Ovary (tissue), 9 donors: ENCODE data around the gene YWHAG. TPM values are rescaled to one million over a fixed set of nuclear protein-coding genes. Genes with fewer than 3 reads are reported as not detected.
"Not testable (repeated sequence)": the region's sequence is repeated elsewhere in the genome, so short reads cannot be mapped to it uniquely, and the experiment has no call there.

Experiments
- DNase-seq, 5 donors: peaks; one replicate each; pipeline ENCODE4 v3.0.0-alpha.2; 2019 to 2020
- H3K27ac ChIP-seq, 2 donors: fragments of 200-600 bp; one replicate each; pipeline versions ENCODE4 v1.5.1 to v1.8.0; 2019 to 2022
- H3K27me3 ChIP-seq: fragments of 200-600 bp; one replicate; pipeline ENCODE4 v1.8.0; 2022
- H3K36me3 ChIP-seq: fragments of 200-600 bp; sonication (generic); one replicate; pipeline ENCODE4 v1.5.1; 2019
- H3K4me1 ChIP-seq: one replicate; pipeline ENCODE4 v1.8.1; 2013; ENCODE audit warnings: mild to moderate bottlenecking, moderate library complexity; ENCODE audit not compliant: insufficient read depth
- H3K4me3 ChIP-seq: fragments of 200-600 bp; sonication (generic); one replicate; pipeline ENCODE4 v1.5.1; 2017
- H3K9me3 ChIP-seq, 2 donors: fragments of 200-600 bp in 1 of 2; sonication (generic) in 1 of 2; one replicate each; pipeline versions ENCODE4 v1.5.1 to v1.8.1; 2013 to 2019; ENCODE audit warnings: mild to moderate bottlenecking in 1 of 2, moderate library complexity in 1 of 2
- EP300 ChIP-seq: sonication (generic); formaldehyde crosslinking; IDR thresholded peaks from one replicate; pipeline ENCODE4 v1.6.1; 2017; ENCODE audit warnings: antibody characterized with exemption
- POLR2A ChIP-seq: fragments of 450-650 bp; IDR thresholded peaks from one replicate; pipeline ENCODE4 v1.6.1; 2017; ENCODE audit warnings: antibody characterized with exemption, mild to moderate bottlenecking, moderate library complexity
- WGBS, 3 donors: extraction: QIAGEN DNeasy Blood & Tissue Kit in 1 of 3; methylation state at CpG; one replicate each; pipeline versions ENCODE4 v1.1.5 to v1.1.7; 2013 to 2017; 5-methylcytosine and 5-hydroxymethylcytosine counted together
- intact Hi-C, 4 donors: fragments of 100-400 bp; cut with DNase I; formaldehyde crosslinking; loops; one replicate each; pipeline versions ENCODE4 v1.11.0 to v1.15.1; 2022 to 2023
- polyA plus RNA-seq, 2 donors: library from polyadenylated mRNA; stranded (reverse); fragments of 200-250 nt in 1 of 2; fragments of 350-450 nt in 1 of 2; fragmentation: Illumina TruSeq in 1 of 2; extraction: RNeasy Lipid Tissue Mini Kit (QIAGEN cat#74804) in 1 of 2; gene quantifications; one replicate each; pipeline ENCODE4 v1.2.3, GENCODE V29; 2013 to 2014
- total RNA-seq, 7 donors: library from RNA; depleted of rRNA in 2 of 7; stranded (reverse); fragments of >200 nt in 2 of 7; fragmentation: NEBNext Ultra II Directional in 3 of 7; extraction: Animal tissue kit (Norgen Biotek cat#: 25700) in 3 of 7; gene quantifications; one replicate each; pipeline versions ENCODE4 v1.1.0 to v1.2.4, GENCODE V29; 2016 to 2023
- TF ChIP-seq, protein P1 (sequence below), 3 donors: fragments of 450-650 bp in 2 of 3; fragments of 200-600 bp in 1 of 3; IDR thresholded peaks; one replicate each; pipeline versions ENCODE4 v1.5.1 to v1.8.0; 2016 to 2022; ENCODE audit warnings: antibody characterized with exemption in 3 of 3, mild to moderate bottlenecking in 1 of 3
- donor health status: DM: no; HTN: no; CAD: no; lungs with moderate emphysema.
- donor health status: DM: no; HTN: no; CAD: no.
- donor health status: Bipolar disorder and iron deficiency.
- donor health status: DM: yes; HTN: yes; CAD: no.
- donor health status: DM: no; HTN: no; CAD: no.
- donor health status: DM: yes; HTN: yes; CAD: no.

The YWHAG gene
- total and polyA plus RNA-seq, 9 donors, result 32.0 to 121 (median 99.2) TPM

DNA sequence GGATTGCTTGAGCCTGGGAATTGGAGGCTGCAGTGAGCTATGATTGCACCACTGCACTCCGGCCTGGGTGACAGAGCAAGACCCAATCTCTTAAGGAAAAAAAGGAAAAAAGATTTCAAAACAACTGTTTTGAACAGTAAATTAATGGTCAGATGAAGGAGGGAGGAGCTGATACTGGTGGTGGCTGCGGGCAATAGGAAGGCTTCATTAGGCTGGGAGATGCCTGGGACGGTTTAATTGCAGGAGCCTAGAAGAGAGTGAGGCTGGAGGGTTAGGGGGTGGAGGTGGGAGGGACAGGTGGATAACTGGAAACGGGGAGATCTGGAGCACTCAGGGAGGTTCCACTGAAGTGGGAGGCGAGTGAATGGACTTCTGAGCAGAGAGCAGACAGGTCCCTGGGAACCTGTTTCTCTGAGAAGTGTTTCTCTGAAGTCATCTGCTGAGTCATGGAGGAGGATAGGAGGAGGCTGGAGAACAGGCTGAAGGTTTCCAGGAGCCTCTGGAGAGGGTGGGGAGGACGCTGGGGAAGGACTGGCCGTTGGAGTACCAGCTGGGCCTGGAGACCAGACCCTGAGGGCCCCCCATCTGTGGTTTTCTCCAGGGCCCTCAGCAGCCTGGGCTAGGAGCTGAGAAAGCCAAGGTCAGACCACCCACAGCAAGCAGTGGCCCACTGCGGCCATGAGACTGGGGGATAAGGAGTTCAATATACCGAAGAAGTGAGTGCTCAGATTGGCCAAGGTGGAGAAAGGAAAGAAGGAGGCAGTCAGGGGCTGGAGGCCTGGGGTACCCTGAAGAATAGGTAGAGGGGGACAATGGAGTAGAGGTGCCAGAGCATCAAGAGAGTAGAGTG lies 14.4 kb upstream of the YWHAG start:
- Histone ChIP-seq H3K36me3 (no peaks in the 10 kb centered on the region), H3K4me1 (peaks cover 9% of the 10 kb centered on the region), H3K4me3 (no peak overlapping the region), H3K27me3 (no peaks in the 10 kb centered on the region), H3K9me3 (no peaks in the 10 kb centered on the region), H3K27ac (no peak overlapping the region)
- no peak for DNase-seq
- TF ChIP-seq, protein P1, sequence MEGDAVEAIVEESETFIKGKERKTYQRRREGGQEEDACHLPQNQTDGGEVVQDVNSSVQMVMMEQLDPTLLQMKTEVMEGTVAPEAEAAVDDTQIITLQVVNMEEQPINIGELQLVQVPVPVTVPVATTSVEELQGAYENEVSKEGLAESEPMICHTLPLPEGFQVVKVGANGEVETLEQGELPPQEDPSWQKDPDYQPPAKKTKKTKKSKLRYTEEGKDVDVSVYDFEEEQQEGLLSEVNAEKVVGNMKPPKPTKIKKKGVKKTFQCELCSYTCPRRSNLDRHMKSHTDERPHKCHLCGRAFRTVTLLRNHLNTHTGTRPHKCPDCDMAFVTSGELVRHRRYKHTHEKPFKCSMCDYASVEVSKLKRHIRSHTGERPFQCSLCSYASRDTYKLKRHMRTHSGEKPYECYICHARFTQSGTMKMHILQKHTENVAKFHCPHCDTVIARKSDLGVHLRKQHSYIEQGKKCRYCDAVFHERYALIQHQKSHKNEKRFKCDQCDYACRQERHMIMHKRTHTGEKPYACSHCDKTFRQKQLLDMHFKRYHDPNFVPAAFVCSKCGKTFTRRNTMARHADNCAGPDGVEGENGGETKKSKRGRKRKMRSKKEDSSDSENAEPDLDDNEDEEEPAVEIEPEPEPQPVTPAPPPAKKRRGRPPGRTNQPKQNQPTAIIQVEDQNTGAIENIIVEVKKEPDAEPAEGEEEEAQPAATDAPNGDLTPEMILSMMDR (IDR thresholded peaks at IDR 0.05), result no peak
- TF ChIP-seq POLR2A (no peak), EP300 (no peak)
- intact Hi-C loops, result no loop called here
- 32 to 34% (median 33%) methylated on average over 9 of the region's 9 CpGs for WGBS, 3 donors

DNA sequence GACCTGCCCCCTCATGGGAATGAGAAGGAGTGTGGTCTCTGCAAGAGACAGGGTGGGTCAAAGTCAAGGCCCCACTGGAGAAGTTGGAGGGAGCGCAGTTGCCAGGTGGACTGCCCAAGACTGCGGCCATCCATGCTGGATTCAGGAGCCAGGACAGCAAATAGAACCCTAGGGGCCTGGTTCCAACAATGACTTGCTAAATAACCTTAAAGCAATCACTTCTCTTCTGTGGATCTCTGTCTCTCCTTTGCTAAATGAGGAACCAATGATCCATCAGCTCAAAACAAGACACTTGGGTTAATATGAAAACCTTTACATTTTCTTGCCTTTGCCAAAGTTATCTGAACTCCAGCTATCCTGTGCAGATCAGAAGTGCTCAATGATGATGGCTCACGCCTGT lies 12.6 kb upstream of the YWHAG start:
- no peak overlapping the region for H3K27ac ChIP-seq
- no peak overlapping the region for H3K4me3 ChIP-seq
- H3K4me1 ChIP-seq, result no peaks in the 10 kb centered on the region
- H3K9me3 ChIP-seq, result no peaks in the 10 kb centered on the region
- no peaks in the 10 kb centered on the region for H3K36me3 ChIP-seq
- intact Hi-C loops, result no loop called here
- no peaks in the 10 kb centered on the region for H3K27me3 ChIP-seq
- TF ChIP-seq, protein P1 (IDR thresholded peaks at IDR 0.05), result no peak
- TF ChIP-seq EP300, result no peak
- no peak for TF ChIP-seq POLR2A
- no peak for DNase-seq
- WGBS, 3 donors, result 92 to 93% (median 92%) methylated on average over 3 of the region's 3 CpGs

DNA sequence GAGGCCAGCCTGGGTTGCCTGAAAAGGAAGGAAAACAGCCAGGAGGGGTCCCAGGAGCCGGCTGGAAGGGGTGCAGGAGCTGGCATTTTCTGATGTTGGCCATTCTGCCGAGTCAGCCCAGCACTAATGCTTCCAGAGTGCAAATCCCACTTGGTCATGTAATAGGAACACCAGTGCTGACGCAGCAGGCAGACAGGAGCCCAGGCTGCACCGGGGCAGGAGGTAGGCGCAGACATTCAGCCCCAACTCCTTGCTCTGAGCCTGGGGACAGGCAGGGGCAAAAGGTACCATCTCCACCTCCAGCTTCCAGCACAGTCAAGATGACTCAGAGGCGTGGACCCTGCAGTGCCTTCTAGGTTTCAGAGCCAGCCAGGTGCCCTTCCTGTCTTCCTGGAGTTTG lies 10.2 kb upstream of the YWHAG start:
- intact Hi-C loops, result no loop called here
- no peaks in the 10 kb centered on the region for H3K27me3 ChIP-seq
- no peaks in the 10 kb centered on the region for H3K9me3 ChIP-seq
- H3K27ac ChIP-seq, result no peak overlapping the region
- peaks cover 3% of the 10 kb centered on the region for H3K4me1 ChIP-seq
- H3K4me3 ChIP-seq, result no peak overlapping the region
- 72 to 76% (median 76%) methylated on average over 6 of the region's 6 CpGs for WGBS, 3 donors
- no peak for DNase-seq
- no peak for TF ChIP-seq POLR2A
- no peaks in the 10 kb centered on the region for H3K36me3 ChIP-seq

DNA sequence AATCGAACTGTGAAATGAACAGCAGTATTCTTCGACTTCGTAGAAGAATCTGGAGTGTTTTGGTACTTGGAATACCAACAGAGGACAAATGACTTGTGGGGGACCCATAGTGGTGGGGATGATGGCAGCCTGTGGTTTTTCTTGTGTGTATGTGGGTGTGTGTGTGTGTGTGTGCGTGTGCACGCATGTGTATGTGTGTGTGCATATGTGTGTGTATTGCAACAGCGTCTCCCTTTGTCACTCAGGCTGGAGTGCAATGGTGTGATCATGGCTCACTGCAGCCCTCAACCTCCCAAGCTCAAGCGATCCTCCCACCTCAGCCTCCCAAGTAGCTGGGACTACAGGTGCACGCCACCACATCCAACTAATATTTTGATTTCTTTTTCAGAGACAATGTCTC lies 9.4 kb upstream of the YWHAG start:
- no peak overlapping the region for H3K4me3 ChIP-seq

DNA sequence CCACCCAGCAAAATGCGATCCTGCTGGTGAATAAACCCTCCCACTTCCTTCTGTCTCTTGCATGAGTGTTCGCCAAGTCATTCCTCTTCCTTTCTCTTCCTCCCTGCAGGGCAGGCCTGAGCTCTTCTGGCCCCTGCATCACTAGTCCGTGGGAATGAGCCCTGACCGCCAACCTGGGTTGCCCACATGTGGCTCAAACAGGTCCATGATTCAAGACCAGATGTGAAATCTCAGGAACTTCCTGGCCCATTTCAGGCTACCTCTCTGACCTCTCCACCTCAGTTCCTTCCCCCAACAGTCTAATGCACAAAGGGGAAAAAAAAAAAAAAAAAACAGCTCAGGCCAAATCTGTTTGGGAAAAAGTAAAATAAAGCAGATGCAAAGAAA lies 5.4 kb upstream of the YWHAG start:
- H3K9me3 ChIP-seq, result no peaks in the 10 kb centered on the region
- no peaks in the 10 kb centered on the region for H3K36me3 ChIP-seq
- H3K4me1 ChIP-seq, result peaks cover 5% of the 10 kb centered on the region
- intact Hi-C loops, result no loop called here
- DNase-seq, result peak in 2 of 5 donors; percentile 37 to 49
- no peaks in the 10 kb centered on the region for H3K27me3 ChIP-seq
- H3K27ac ChIP-seq, result peak overlapping the region; percentile 72 to 76
- WGBS, 3 donors, result 14 to 33% (median 14%) methylated on average over 4 of the region's 4 CpGs
- no peak for TF ChIP-seq EP300
- no peak for TF ChIP-seq POLR2A
- TF ChIP-seq, protein P1 (IDR thresholded peaks at IDR 0.05), result no peak
- H3K4me3 ChIP-seq, result no peak overlapping the region

More for the DNA sequence above, 9.4 kb upstream of the YWHAG start:
- Histone ChIP-seq H3K4me1 (peaks cover 3% of the 10 kb centered on the region), H3K36me3 (no peaks in the 10 kb centered on the region), H3K27me3 (no peaks in the 10 kb centered on the region), H3K9me3 (no peaks in the 10 kb centered on the region), H3K27ac (no peak overlapping the region)
- WGBS, 3 donors, result 92 to 96% (median 93%) methylated on average over 8 of the region's 8 CpGs
- DNase-seq, result no peak
- no peak for TF ChIP-seq POLR2A
- intact Hi-C loops, result no loop called here

DNA sequence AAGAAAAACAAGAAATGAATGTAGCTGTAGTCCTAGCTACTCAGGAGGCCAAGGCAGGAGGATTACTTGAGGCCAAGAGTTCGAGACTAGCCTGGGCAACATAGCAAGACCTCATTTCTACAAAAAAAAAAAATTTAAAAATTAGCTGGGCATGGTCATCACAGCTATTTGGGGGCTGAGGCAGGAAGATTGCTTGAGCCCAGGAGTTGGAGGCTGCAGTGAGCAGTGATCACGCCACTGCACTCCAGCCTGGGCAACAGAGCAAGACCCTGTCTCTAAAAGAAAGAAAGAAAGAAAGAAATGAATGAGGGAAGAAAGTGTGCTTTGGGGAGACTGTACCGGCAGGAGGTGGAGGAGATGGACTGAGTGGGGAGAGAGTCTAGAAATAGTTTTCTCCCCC lies 5.0 kb upstream of the YWHAG start:
- DNase-seq, H3K4me1 ChIP-seq, H3K9me3 ChIP-seq, H3K4me3 ChIP-seq, H3K27me3 ChIP-seq, H3K36me3 ChIP-seq, intact Hi-C loops: not testable (repeated sequence)
- 57 to 70% (median 68%) methylated on average over 3 of the region's 3 CpGs for WGBS, 3 donors
- peak overlapping the region in 1 of 2 donors; percentile 76 for H3K27ac ChIP-seq
